GM18909 (cell line): ENCODE measurements around the gene PTGFRN.
"Not testable (repeated sequence)": the region's sequence is repeated elsewhere in the genome, so short reads cannot be mapped to it uniquely, and the experiment has no call there.

Experiments used
- ATAC-seq: cut with Tn5 transposase; IDR thresholded peaks from one replicate; pipeline ENCODE4 v1.9.1; 2021; ENCODE audit warnings: mild to moderate bottlenecking; ENCODE audit not compliant: unreplicated experiment, poor library complexity

PTGFRN gene

GRCh38 chr1:116939780-116940543, 30.2 kb downstream of the PTGFRN start:
- ATAC-seq = not testable (repeated sequence)

- no peak for ATAC-seq
These were observed 31.3 kb downstream of the PTGFRN start for GRCh38 chr1:116940814-116941599.

GRCh38 chr1:116941670-116942069, 32.0 kb downstream of the PTGFRN start:
- ATAC-seq = no peak

GRCh38 chr1:116942344-116942743, 32.6 kb downstream of the PTGFRN start:
- no peak for ATAC-seq

GRCh38 chr1:116943438-116943837, 33.7 kb downstream of the PTGFRN start:
- ATAC-seq = no peak

GRCh38 chr1:116944613-116945012, 34.9 kb downstream of the PTGFRN start:
- ATAC-seq = no peak

- no peak for ATAC-seq
These were observed 35.7 kb downstream of the PTGFRN start for GRCh38 chr1:116945421-116945820.

- ATAC-seq = no peak
These were observed 36.3 kb downstream of the PTGFRN start for GRCh38 chr1:116945996-116946395.

- no peak for ATAC-seq
These were observed 37.6 kb downstream of the PTGFRN start for GRCh38 chr1:116947092-116947860.

- ATAC-seq = no peak
These were observed 38.3 kb downstream of the PTGFRN start for GRCh38 chr1:116948046-116948445.

- no peak for ATAC-seq
These were observed 38.9 kb downstream of the PTGFRN start for GRCh38 chr1:116948642-116949041.

GRCh38 chr1:116949213-116949985, 39.7 kb downstream of the PTGFRN start:
- no peak for ATAC-seq

GRCh38 chr1:116950517-116951199, 40.9 kb downstream of the PTGFRN start:
- no peak for ATAC-seq

- no peak for ATAC-seq
These were observed 41.7 kb downstream of the PTGFRN start for GRCh38 chr1:116951200-116951935.

GRCh38 chr1:116952738-116953275, 43.1 kb downstream of the PTGFRN start:
- no peak for ATAC-seq

- no peak for ATAC-seq
These were observed 44.7 kb downstream of the PTGFRN start for GRCh38 chr1:116954440-116954839.

GRCh38 chr1:116956378-116956777, 46.7 kb downstream of the PTGFRN start:
- ATAC-seq = no peak

GRCh38 chr1:116957646-116958045, 47.9 kb downstream of the PTGFRN start:
- no peak for ATAC-seq

GRCh38 chr1:116958110-116958509, 48.4 kb downstream of the PTGFRN start:
- no peak for ATAC-seq
